Body of pancreas (tissue), 4 donors: ENCODE results near the gene CCR7. TPM values are rescaled to one million over a fixed set of nuclear protein-coding genes. Genes with fewer than 3 reads are reported as not detected.

Source experiments
- ATAC-seq: fragments of 150-250 bp; one replicate; pipeline ENCODE4 v1.9.1; 2016
- DNase-seq, 4 donors: peaks; one replicate each; pipeline ENCODE4 v3.0.0-alpha.2; 2019
- H3K27ac ChIP-seq, 4 donors: fragments of 200-600 bp; sonication (generic); 1 replicate in 3 of 4; 2 replicates in 1 of 4; pipeline versions ENCODE4 v1.5.1 to v1.6.1; 2016 to 2019; ENCODE audit warnings: mild to moderate bottlenecking in 1 of 4, mixed read lengths in 1 of 4, moderate library complexity in 1 of 4
- H3K27me3 ChIP-seq, 2 donors: fragments of 200-600 bp; sonication (generic); one replicate each; pipeline ENCODE4 v1.6.0; 2016; ENCODE audit warnings: mild to moderate bottlenecking in 1 of 2
- H3K36me3 ChIP-seq, 2 donors: fragments of 200-600 bp; sonication (generic); replicated peaks in 1 of 2; 2 replicates each; pipeline ENCODE4 v1.5.1; 2016; ENCODE audit warnings: low read depth in 2 of 2; ENCODE audit not compliant: insufficient read depth in 1 of 2
- H3K4me1 ChIP-seq: fragments of 200-600 bp; sonication (generic); one replicate; pipeline ENCODE4 v1.6.0; 2016
- H3K4me3 ChIP-seq, 2 donors: fragments of 200-600 bp; sonication (generic); 1 replicate in 1 of 2; 2 replicates in 1 of 2; pipeline ENCODE4 v1.5.1; 2016 to 2019
- H3K9me3 ChIP-seq, 3 donors: fragments of 200-600 bp; sonication (generic); 1 replicate in 2 of 3; 2 replicates in 1 of 3; pipeline ENCODE4 v1.5.1; 2016
- POLR2A ChIP-seq, 3 donors: fragments of 450-650 bp; IDR thresholded peaks; one replicate each; pipeline ENCODE4 v1.6.1; 2016; ENCODE audit warnings: antibody characterized with exemption in 3 of 3, mild to moderate bottlenecking in 2 of 3
- WGBS, 2 donors: methylation state at CpG; one replicate each; pipeline ENCODE4 v1.1.5; 2017; 5-methylcytosine and 5-hydroxymethylcytosine counted together
- intact Hi-C: fragments of 100-400 bp; cut with DNase I; formaldehyde crosslinking; loops from one replicate; pipeline ENCODE4 v1.15.1; 2023
- total RNA-seq, 2 donors: library from RNA; depleted of rRNA; stranded (reverse); fragments of >200 nt; gene quantifications; one replicate each; pipeline ENCODE4 v1.1.0, GENCODE V29; 2016
- TF ChIP-seq, protein P1 (sequence below), 7 experiments: fragments of 450-650 bp in 4 of 7; fragments of 200-600 bp in 3 of 7; sonication (generic) in 3 of 7; IDR thresholded peaks; one replicate each; pipeline ENCODE4 v1.5.1; 2016 to 2019; ENCODE audit warnings: antibody characterized with exemption in 7 of 7

Gene CCR7
- total RNA-seq, 2 donors from 2014 or later, result 0.26 TPM; not detected in 1

DNA sequence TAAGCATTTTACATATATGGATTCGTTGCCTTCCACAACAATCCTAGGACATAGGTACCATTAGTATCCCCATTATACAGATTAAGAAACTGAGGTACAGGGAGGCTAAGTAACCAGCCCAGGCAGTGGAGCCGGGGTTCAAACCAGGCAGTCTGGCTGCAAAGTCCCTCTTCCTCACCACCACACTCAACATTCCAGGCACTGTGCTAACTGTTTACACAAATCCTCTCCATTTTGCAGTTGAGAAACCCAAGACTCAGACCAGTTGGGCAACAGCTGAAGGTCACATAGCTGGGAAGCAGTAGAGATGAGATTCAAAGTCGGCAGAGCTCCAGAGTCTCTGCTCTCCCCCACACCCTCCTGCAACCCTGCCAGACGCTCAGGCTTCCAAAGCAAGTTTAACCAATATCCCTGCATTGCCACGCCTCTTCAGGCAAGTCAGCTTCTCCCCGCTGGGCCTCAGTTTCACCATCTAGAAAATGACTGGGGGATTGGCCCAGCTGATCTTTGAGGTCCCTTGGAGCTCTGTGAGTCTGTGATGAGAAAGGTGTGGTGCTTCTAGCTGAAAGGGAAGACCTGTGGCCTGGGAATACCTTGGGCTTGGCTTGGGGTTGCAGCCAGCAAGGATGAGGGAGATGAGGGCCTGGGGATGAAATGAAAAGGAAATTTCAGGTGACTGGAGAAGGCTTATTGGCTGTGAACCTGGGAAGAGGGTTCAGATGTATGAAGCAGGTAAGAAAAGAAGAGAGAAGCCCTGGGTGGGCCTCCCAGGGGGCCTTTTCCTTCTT is 14.0 kb downstream of the CCR7 start:
- ATAC-seq (peak; percentile 48), DNase-seq (peak; percentile 41 to 69 (median 51))
- Histone ChIP-seq H3K4me1 (peaks cover 28% of the 10 kb centered on the region), H3K4me3 (no peak overlapping the region), H3K27ac (peak overlapping the region; percentile 26 to 69 (median 46)), H3K36me3 (no peaks in the 10 kb centered on the region), H3K27me3 (no peaks in the 10 kb centered on the region), H3K9me3 (no peaks in the 10 kb centered on the region)
- TF ChIP-seq POLR2A (IDR thresholded peaks at IDR 0.05), result no peak
- TF ChIP-seq, protein P1, sequence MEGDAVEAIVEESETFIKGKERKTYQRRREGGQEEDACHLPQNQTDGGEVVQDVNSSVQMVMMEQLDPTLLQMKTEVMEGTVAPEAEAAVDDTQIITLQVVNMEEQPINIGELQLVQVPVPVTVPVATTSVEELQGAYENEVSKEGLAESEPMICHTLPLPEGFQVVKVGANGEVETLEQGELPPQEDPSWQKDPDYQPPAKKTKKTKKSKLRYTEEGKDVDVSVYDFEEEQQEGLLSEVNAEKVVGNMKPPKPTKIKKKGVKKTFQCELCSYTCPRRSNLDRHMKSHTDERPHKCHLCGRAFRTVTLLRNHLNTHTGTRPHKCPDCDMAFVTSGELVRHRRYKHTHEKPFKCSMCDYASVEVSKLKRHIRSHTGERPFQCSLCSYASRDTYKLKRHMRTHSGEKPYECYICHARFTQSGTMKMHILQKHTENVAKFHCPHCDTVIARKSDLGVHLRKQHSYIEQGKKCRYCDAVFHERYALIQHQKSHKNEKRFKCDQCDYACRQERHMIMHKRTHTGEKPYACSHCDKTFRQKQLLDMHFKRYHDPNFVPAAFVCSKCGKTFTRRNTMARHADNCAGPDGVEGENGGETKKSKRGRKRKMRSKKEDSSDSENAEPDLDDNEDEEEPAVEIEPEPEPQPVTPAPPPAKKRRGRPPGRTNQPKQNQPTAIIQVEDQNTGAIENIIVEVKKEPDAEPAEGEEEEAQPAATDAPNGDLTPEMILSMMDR (IDR thresholded peaks at IDR 0.05), result no peak
- intact Hi-C loops, result no loop called here
- WGBS, 2 donors, result 58 to 72% methylated on average over 6 of the region's 6 CpGs

DNA sequence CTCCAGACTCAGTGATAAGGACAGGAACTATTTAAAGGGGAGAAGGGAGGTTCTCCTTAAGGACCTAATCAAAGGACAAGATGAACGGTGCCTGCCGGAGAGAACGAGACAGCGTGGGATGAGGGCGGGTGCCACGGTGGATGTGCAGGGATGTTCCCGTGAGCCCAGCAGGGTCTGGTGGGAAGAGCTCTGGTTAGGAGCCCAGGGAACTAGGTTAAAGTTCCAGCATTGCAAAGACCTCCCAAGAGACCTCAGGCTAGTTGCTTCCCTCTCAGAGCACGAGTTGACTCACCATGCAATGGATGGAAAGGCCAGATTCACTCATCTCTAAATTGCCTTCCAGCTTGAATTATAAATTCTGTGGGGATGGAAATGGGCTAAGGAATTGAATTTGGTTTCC is 14.7 kb downstream of the CCR7 start:
- no peaks in the 10 kb centered on the region for H3K36me3 ChIP-seq
- H3K9me3 ChIP-seq, result no peaks in the 10 kb centered on the region
- peak in 3 of 4 donors; percentile 38 to 62 (median 48) for DNase-seq
- peaks cover 28% of the 10 kb centered on the region for H3K4me1 ChIP-seq
- no peaks in the 10 kb centered on the region for H3K27me3 ChIP-seq
- ATAC-seq, result peak; percentile 49
- TF ChIP-seq, protein P1 (IDR thresholded peaks at IDR 0.05), result no peak
- TF ChIP-seq POLR2A (IDR thresholded peaks at IDR 0.05), result no peak
- intact Hi-C loops, result no loop called here
- no peak overlapping the region for H3K4me3 ChIP-seq
- 89 to 92% methylated on average over 8 of the region's 8 CpGs for WGBS, 2 donors
- H3K27ac ChIP-seq, result peak overlapping the region in 2 of 4 donors; percentile 64 to 66

DNA sequence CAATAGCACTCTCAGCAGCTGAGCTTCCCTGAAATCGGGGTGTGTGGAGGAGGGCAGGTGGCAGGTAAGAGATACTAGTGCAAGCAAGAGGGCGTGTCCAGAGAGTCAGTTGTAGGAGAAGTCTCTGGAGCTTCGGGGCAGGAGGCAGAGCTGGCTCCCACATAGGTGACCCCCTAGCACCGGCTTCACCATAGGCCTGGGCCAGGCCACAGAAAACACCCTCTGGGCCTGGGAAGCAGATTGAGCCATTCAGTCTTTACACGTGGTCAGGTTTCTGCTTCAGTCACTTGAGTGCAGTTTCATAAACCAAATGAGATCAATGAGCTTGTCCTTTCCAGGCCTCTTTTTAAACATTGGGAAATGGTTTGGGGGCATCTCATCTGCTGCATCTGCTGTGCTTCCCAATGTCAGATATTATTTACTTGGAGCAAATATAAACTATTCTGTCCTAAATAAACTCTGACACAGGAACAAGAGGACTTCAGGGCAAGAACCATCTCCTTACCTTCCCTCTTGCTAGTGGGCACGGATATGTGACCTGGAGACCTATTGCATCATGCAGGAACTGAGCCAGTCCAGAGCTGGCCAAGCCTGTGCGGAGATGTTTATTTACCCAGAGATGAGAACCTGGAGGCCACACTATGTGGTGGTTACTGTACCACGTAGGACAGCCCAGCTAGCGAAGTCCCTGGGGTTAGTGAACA is 16.1 kb downstream of the CCR7 start:
- ATAC-seq, result peak; percentile 36
- DNase-seq, result peak; percentile 16 to 52 (median 49)
- no peaks in the 10 kb centered on the region for H3K36me3 ChIP-seq
- WGBS, 2 donors, result 37 to 38% methylated on average over 9 of the region's 9 CpGs
- no peaks in the 10 kb centered on the region for H3K9me3 ChIP-seq
- peaks cover 25% of the 10 kb centered on the region for H3K4me1 ChIP-seq
- intact Hi-C loops, result no loop called here
- H3K27me3 ChIP-seq, result no peaks in the 10 kb centered on the region
- no peak overlapping the region for H3K4me3 ChIP-seq
- TF ChIP-seq, protein P1 (IDR thresholded peaks at IDR 0.05), result no peak
- no peak for TF ChIP-seq POLR2A (IDR thresholded peaks at IDR 0.05)
- peak overlapping the region in 3 of 4 donors; percentile 33 to 64 (median 63) for H3K27ac ChIP-seq

DNA sequence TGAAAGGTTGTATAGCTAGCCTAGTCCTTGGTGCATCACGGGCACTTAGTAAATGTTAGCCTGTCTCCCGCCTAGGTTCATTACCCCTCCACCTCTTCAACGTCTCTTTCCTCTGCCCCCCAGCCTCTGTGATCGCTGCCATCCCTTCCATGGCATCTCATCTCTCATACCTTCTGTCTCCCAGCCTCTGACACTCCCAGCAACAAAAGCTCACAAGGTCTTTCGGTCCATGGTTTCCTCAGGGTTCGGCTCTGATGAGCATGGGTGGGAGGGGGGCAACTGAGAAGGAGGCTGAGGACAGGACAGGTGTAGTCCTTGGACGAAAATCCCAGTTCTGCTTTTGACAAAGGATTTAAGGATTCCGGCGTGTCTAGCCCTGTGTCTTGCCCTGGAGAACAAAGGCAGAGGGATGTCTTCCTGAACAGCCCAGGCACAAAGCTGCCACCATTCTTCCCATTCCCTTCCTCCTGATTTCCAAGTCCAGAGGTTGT is 16.7 kb downstream of the CCR7 start:
- Histone ChIP-seq H3K4me3 (no peak overlapping the region), H3K27me3 (no peaks in the 10 kb centered on the region), H3K27ac (peak overlapping the region in 3 of 4 donors; percentile 33 to 64 (median 63)), H3K9me3 (no peaks in the 10 kb centered on the region), H3K4me1 (peaks cover 26% of the 10 kb centered on the region), H3K36me3 (no peaks in the 10 kb centered on the region)
- TF ChIP-seq, protein P1 (IDR thresholded peaks at IDR 0.05), result no peak
- TF ChIP-seq POLR2A (IDR thresholded peaks at IDR 0.05), result no peak
- no peak for ATAC-seq
- intact Hi-C loops, result no loop called here
- DNase-seq, result no peak
- 94 to 95% methylated on average over 5 to 9 of the region's 9 CpGs for WGBS, 2 donors
